GM18511 (cell line): ENCODE measurements around the gene AIPL1.

Experiments used
- ATAC-seq: cut with Tn5 transposase; IDR thresholded peaks from one replicate; pipeline ENCODE4 v1.9.1; 2021; ENCODE audit warnings: mild to moderate bottlenecking, moderate library complexity; ENCODE audit not compliant: unreplicated experiment

The AIPL1 gene

GRCh38 chr17:6467567-6467966 is 32.6 kb upstream of the AIPL1 start:
- no peak for ATAC-seq

- ATAC-seq = no peak
These were observed 30.5 kb upstream of the AIPL1 start for GRCh38 chr17:6465206-6466003.

- ATAC-seq = no peak
These were observed 29.6 kb upstream of the AIPL1 start for GRCh38 chr17:6464446-6465041.

- no peak for ATAC-seq
These were observed 28.9 kb upstream of the AIPL1 start for GRCh38 chr17:6463616-6464445.

GRCh38 chr17:6462692-6463091 is 27.8 kb upstream of the AIPL1 start:
- ATAC-seq = no peak

GRCh38 chr17:6461792-6462524 is 27.0 kb upstream of the AIPL1 start:
- ATAC-seq = no peak

GRCh38 chr17:6461246-6461645 is 26.3 kb upstream of the AIPL1 start:
- ATAC-seq = no peak

- no peak for ATAC-seq
These were observed 25.7 kb upstream of the AIPL1 start for GRCh38 chr17:6460531-6461161.

- no peak for ATAC-seq
These were observed 23.6 kb upstream of the AIPL1 start for GRCh38 chr17:6458460-6458950.

GRCh38 chr17:6457688-6458459 is 23.0 kb upstream of the AIPL1 start:
- no peak for ATAC-seq

- no peak for ATAC-seq
These were observed 22.2 kb upstream of the AIPL1 start for GRCh38 chr17:6456914-6457687.

- no peak for ATAC-seq
These were observed 21.4 kb upstream of the AIPL1 start for GRCh38 chr17:6456321-6456720.

- ATAC-seq = no peak
These were observed 20.4 kb upstream of the AIPL1 start for GRCh38 chr17:6455321-6455705.

- ATAC-seq = no peak
These were observed 19.8 kb upstream of the AIPL1 start for GRCh38 chr17:6454495-6455320.

- ATAC-seq = no peak
These were observed 18.5 kb upstream of the AIPL1 start for GRCh38 chr17:6453279-6454024.

GRCh38 chr17:6452471-6453266 is 17.7 kb upstream of the AIPL1 start:
- ATAC-seq = no peak
